Retinal pigment epithelial cell (primary cell): Measurements from ENCODE around the gene ACTR1B.

Source experiments
- DNase-seq: peaks from one replicate; pipeline ENCODE4 v3.0.0-alpha.2; 2010; ENCODE audit warnings: low read depth
- H3K4me3 ChIP-seq: 2 replicates; pipeline ENCODE4 v1.5.1; 2011; ENCODE audit warnings: mild to moderate bottlenecking, low read length, control low read depth, moderate library complexity
- TF ChIP-seq, protein P1 (sequence below): conservative IDR thresholded peaks from 2 replicates; pipeline ENCODE4 v1.5.1; 2011; ENCODE audit warnings: low read depth, low read length, control low read depth, inconsistent platforms

The ACTR1B gene

DNA sequence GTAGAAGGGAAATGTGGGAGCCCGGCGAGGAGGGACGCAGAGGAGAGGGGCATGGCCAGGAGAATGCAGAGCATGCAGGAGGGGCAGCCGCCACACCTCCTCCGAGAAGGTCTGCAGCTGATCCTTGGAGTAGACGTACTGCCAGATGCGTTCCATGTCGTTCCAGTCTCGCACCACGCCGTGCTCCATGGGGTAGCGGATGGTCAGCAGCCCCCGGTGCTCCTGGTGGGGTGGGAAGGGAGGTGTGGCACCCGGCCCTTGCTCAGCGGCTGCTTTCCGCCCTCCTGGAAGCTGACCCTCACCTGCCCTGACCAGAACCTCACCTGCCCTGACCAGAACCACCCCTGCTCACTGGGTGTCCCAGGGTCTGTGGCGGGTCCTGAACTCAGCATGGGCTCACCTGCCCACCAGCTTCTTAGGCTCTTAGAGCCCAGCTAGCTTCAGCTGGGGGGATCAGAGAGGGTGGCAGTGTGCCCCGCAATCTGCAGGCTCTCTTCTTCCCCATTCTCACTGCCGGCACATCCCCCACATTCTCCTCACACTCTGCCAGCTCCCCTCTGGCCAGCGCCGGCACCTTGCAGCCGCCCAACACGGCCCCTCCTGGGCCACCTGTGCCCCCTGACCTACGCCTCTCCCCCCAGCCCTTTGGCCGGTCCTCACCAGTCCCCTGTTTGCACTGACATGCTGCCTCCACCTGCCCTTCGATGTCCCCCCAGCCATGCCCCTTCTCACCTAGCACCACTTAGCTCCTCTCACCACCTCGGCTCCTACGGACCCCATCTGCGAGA lies 4.4 kb downstream of the ACTR1B start:
- TF ChIP-seq, protein P1, sequence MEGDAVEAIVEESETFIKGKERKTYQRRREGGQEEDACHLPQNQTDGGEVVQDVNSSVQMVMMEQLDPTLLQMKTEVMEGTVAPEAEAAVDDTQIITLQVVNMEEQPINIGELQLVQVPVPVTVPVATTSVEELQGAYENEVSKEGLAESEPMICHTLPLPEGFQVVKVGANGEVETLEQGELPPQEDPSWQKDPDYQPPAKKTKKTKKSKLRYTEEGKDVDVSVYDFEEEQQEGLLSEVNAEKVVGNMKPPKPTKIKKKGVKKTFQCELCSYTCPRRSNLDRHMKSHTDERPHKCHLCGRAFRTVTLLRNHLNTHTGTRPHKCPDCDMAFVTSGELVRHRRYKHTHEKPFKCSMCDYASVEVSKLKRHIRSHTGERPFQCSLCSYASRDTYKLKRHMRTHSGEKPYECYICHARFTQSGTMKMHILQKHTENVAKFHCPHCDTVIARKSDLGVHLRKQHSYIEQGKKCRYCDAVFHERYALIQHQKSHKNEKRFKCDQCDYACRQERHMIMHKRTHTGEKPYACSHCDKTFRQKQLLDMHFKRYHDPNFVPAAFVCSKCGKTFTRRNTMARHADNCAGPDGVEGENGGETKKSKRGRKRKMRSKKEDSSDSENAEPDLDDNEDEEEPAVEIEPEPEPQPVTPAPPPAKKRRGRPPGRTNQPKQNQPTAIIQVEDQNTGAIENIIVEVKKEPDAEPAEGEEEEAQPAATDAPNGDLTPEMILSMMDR = no peak
- H3K4me3 ChIP-seq = no peak overlapping the region

DNA sequence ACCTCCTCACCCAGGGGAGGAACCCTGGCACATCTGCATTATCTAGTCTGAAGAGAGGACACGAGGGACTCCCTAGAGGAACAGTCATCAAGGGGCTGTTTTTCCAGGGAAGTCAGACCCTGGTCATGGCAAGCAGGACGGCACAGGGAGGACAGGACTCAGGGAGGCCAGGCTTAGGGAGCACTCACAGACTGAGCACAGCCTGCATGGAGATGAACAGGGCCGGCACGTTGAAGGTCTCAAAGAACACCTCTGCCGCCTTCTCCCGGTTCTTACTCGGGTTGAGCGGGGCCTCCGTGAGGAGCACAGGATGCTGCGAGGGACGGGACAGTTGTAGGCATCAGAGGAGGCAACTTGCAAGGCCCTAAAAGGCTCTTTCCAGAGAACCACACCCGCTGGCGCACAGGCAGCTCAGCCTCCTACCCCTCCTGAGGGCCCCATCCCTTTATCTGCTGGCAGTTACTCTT lies 5.1 kb downstream of the ACTR1B start:
- DNase-seq = no peak
- no peak overlapping the region for H3K4me3 ChIP-seq
- TF ChIP-seq, protein P1 = no peak

More for the DNA sequence above, 4.4 kb downstream of the ACTR1B start:
- DNase-seq = no peak

DNA sequence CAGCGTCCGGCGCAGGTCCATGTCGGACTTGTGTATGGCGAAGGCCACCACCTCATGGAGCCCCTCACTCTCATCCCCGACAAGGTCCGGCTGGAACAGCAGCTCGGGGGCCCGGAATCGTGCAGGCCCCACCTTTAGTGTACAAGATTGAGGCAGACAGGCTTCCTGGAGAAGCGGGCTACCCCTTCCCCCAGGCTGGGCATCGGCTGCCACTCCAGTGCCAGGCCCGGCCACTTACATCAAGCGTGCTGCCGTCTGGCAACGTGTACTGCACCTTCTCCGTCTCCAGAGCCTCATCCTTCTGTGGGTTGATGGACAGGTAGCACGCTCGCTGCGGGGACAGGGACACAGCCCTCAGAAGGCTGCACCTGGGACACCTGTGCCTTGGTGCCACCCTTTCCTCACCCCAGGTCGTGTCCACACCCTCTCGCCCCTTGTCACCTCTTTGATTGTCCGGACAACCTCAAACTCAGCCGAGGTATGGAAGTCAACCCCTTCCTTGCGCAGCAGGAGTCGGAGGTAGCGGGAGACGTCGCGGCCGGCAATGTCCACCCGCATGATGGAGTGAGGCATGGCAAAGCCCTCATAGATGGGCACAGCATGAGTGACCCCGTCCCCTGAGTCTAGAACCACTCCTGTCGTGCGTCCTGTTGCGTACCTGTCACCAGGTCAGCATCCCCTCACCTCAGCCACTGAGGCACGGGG lies 5.7 kb downstream of the ACTR1B start:
- TF ChIP-seq, protein P1 = no peak
- DNase-seq = no peak
- H3K4me3 ChIP-seq = no peak overlapping the region

DNA sequence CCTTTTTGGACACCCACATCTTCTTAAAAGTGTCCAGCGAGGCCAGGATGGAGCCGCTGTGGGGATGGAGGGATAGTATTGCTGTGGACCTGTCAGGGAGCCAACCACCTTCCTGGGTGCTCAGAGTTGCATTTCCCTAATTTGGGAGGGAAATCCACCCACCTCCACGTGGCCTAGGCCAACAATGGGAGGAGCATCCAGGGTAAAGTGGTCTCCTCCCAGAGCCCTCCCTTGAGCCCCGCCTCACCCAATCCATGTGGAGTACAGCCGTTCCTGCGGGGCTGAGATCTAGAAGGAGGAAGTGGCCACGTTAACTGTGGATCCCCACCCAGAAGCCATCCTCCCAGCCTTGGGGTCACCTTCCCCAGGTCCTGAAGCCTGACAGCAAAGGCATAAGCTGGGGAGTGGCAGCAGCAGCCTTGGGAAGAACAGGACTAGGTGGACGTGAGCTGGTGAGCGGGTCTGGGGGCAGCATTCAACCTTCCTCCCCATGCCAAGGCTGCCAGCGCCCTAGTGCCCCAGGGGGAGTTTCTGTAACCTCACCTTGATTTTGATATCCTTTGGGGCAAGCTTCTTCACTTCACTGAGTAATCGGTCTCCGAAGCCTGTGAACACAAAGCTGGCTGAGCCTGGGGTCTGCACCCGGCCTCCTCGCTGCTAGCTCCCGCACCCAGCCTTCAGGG lies 6.8 kb downstream of the ACTR1B start:
- DNase-seq = no peak
- TF ChIP-seq, protein P1 = no peak
- H3K4me3 ChIP-seq = no peak overlapping the region

DNA sequence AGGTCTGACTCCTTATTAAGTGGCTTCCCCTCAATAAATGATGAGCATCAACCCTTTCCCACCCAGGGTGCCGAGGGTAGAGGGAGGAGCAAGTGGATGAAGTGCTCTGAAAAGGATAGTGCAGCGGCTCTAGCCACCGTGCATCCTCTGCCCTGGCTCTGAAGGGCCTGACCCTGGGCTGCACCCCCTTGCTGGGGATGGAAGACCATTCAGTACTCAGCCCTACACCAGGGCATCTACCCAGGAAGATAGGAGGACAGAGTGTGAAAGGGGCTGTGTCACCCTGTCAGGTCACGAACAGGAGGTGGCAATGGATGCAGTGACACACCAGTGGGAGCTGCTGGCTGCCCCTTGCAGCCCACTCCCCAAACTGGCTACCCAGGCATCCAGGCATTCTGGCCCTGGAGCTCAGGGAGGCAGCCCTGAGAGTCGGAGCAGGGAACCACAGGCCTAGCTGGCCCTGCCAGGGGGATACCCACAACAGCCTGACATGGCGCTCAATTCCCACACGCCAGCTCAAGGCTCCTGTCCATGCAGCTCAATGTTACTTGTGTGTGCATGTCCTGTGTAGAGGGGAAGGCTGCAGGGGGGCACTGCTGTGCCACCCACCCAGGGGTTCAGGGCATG lies 7.6 kb downstream of the ACTR1B start:
- no peak overlapping the region for H3K4me3 ChIP-seq
- DNase-seq = no peak
- TF ChIP-seq, protein P1 = no peak

DNA sequence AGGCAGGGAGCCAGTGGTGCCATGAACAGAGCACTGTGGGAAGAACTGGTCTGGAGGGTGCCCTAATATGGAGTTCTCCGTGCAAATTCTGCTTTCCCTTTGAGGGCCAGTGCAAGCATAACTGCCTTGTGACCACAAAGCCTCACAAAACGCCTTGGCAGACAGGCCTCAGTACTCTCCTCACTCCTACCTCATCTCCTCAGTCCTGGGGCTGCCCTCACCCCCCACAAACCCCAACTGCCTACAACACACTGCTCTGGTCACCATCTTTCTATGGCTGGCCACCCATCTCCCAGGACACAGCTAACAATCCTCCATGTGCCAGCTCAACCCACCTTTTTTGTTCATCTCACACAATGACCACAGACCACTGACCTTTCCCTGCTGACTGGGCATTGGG lies 9.1 kb downstream of the ACTR1B start:
- TF ChIP-seq, protein P1 = no peak
- DNase-seq = no peak
- no peak overlapping the region for H3K4me3 ChIP-seq
